DND-41 (cell line): ENCODE measurements around the gene ARMC7.

Experiments used
- ATAC-seq: fragments of 200-7000 bp; cut with Tn5 transposase; 3 replicates; pipeline ENCODE4 v1.9.1; 2021; ENCODE audit warnings: low read depth; ENCODE audit not compliant: insufficient read depth
- DNase-seq: peaks from one replicate; pipeline ENCODE4 v3.0.0-alpha.2; 2020
- H2AFZ ChIP-seq: 2 replicates; pipeline ENCODE4 v1.6.0; 2012; ENCODE audit warnings: low read depth, low read length
- H3K27ac ChIP-seq: 2 replicates; pipeline ENCODE4 v1.5.1; 2012; ENCODE audit warnings: low read length, inconsistent platforms
- H3K27me3 ChIP-seq: fragments of 200-600 bp; sonication (generic); 2 replicates; pipeline ENCODE4 v1.6.0; 2012; ENCODE audit warnings: low read length, mild to moderate bottlenecking, inconsistent platforms; ENCODE audit not compliant: insufficient read depth, poor library complexity
- H3K36me3 ChIP-seq: 2 replicates; pipeline ENCODE4 v1.5.1; 2012; ENCODE audit warnings: low read length, inconsistent platforms; ENCODE audit not compliant: insufficient read depth
- H3K4me1 ChIP-seq: 2 replicates; pipeline ENCODE4 v1.5.1; 2012; ENCODE audit warnings: mild to moderate bottlenecking, low read length; ENCODE audit not compliant: insufficient read depth
- H3K4me2 ChIP-seq: 2 replicates; pipeline ENCODE4 v1.6.0; 2012; ENCODE audit warnings: mild to moderate bottlenecking, moderate library complexity, low read length, inconsistent platforms; ENCODE audit not compliant: insufficient read depth
- H3K4me3 ChIP-seq, 2 experiments: fragments of 200-600 bp in 1 of 2; shearing (Covaris generic) in 1 of 2; 2 replicates each; pipeline ENCODE4 v1.5.1; 2012 to 2016; ENCODE audit warnings: inconsistent platforms in 2 of 2, low read length in 2 of 2, mild to moderate bottlenecking in 2 of 2, low read depth in 1 of 2, moderate library complexity in 1 of 2
- H3K79me2 ChIP-seq: 2 replicates; pipeline ENCODE4 v1.6.0; 2012; ENCODE audit warnings: low read length, inconsistent platforms; ENCODE audit not compliant: insufficient read depth
- H3K9ac ChIP-seq: 2 replicates; pipeline ENCODE4 v1.6.0; 2012; ENCODE audit warnings: low read depth, mild to moderate bottlenecking, inconsistent platforms, low read length, moderate library complexity
- H3K9me3 ChIP-seq: 2 replicates; pipeline ENCODE4 v1.5.1; 2012; ENCODE audit warnings: low read length, moderate library complexity, mild to moderate bottlenecking, inconsistent platforms; ENCODE audit not compliant: insufficient read depth, severe bottlenecking
- H4K20me1 ChIP-seq: 2 replicates; pipeline ENCODE4 v1.6.0; 2012; ENCODE audit warnings: low read length; ENCODE audit not compliant: insufficient read depth
- EZH2 ChIP-seq: IDR thresholded peaks from 3 replicates; pipeline ENCODE4 v1.6.1; 2012; ENCODE audit warnings: borderline replicate concordance, low read depth, mild to moderate bottlenecking, moderate library complexity, low read length, inconsistent platforms; ENCODE audit not compliant: severe bottlenecking
- TF ChIP-seq, protein P1 (sequence below): IDR thresholded peaks from 2 replicates; pipeline ENCODE4 v1.5.1; 2012; ENCODE audit warnings: borderline replicate concordance, low read length, moderate library complexity, mild to moderate bottlenecking; ENCODE audit not compliant: poor library complexity, severe bottlenecking; ENCODE audit errors: extremely low read depth

ARMC7 gene

DNA sequence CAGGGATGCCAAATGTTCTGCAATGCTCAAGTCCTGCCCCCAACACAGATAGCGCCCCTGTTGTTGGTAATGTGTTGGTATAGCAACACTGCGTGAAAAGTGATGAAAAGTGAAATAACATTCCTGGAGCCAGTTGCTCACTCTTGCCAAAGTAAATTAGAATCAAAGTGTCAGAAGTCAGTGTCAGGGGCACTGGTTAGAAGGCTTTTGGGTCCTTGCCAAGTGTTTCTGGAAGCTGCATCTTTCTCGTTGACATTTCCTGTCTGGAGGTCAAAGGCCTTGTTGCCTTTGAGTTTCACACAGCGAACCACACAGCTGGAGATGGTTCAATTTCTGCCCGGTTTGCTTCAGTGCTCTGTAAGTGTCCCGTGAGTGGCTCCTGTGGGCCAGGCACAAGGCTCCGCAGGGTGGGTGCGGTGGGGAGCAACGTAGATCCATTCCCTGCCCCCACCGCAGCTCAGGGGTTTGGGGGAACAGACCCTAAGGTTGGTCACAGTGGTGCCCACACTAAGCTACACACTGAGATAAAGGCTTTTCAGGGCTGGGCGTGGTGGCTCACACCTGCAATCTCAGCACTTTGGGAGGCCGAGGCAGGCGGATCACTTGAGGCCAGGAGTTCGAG, 25.6 kb upstream of the ARMC7 start:
- TF ChIP-seq, protein P1, sequence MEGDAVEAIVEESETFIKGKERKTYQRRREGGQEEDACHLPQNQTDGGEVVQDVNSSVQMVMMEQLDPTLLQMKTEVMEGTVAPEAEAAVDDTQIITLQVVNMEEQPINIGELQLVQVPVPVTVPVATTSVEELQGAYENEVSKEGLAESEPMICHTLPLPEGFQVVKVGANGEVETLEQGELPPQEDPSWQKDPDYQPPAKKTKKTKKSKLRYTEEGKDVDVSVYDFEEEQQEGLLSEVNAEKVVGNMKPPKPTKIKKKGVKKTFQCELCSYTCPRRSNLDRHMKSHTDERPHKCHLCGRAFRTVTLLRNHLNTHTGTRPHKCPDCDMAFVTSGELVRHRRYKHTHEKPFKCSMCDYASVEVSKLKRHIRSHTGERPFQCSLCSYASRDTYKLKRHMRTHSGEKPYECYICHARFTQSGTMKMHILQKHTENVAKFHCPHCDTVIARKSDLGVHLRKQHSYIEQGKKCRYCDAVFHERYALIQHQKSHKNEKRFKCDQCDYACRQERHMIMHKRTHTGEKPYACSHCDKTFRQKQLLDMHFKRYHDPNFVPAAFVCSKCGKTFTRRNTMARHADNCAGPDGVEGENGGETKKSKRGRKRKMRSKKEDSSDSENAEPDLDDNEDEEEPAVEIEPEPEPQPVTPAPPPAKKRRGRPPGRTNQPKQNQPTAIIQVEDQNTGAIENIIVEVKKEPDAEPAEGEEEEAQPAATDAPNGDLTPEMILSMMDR, result no peak
- TF ChIP-seq EZH2, result no peak
- H3K36me3 ChIP-seq, result no peaks in the 10 kb centered on the region
- peak; percentile 55 for ATAC-seq
- H3K27me3 ChIP-seq, result no peaks in the 10 kb centered on the region
- no peaks in the 10 kb centered on the region for H3K79me2 ChIP-seq
- no peaks in the 10 kb centered on the region for H4K20me1 ChIP-seq
- H3K4me2 ChIP-seq, result peak overlapping the region; percentile 41
- peak overlapping the region; percentile 53; the same call in 1 of the 2 replicates for H2AFZ ChIP-seq
- H3K9ac ChIP-seq, result no peak overlapping the region
- H3K4me1 ChIP-seq, result peaks cover 36% of the 10 kb centered on the region
- H3K9me3 ChIP-seq, result no peaks in the 10 kb centered on the region
- DNase-seq, result peak; percentile 73
- no peak overlapping the region for H3K4me3 ChIP-seq
- H3K27ac ChIP-seq, result peak overlapping the region; percentile 64

DNA sequence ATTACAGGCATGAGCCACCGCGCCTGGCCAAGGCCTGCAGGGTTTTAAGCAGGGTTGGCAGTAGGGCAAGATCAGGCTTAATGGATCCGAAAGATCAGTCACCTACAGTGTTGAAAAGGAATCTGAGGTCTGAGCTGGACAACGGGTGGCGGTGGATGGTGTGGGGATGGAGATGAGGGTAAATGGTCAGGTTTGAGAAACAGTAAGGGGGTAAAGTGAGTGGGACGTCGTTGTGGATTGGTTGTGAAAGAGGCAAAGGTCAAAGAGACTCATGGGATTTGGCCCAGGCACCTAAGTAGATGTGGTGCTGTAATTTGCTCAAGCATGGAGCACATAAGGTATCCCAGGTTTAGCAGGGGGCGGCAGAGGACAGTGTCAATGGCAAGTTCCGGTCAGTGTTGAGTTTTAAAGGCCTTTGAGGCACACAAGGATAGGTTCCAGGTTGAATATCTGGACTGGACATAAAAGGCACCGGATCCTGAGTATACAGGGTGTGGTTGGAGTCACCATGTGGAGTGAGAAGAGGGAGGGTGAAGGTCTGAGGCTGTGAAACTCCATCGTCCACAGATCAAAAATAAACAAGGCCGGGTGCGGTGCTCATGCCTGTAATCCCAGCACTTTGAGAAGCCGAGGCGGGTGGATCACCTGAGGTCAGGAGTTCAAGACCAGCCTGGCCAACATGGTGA, 23.1 kb upstream of the ARMC7 start:
- no peak for ATAC-seq
- TF ChIP-seq, protein P1, result no peak
- TF ChIP-seq EZH2, result no peak
- H3K4me2 ChIP-seq, result peak overlapping the region; percentile 69
- no peak overlapping the region; a peak in 1 of 4 replicates for H3K4me3 ChIP-seq
- H3K4me1 ChIP-seq, result peaks cover 37% of the 10 kb centered on the region
- no peaks in the 10 kb centered on the region for H4K20me1 ChIP-seq
- no peak overlapping the region for H3K27ac ChIP-seq
- no peaks in the 10 kb centered on the region for H3K36me3 ChIP-seq
- peak overlapping the region; percentile 76; the same call in 1 of the 2 replicates for H3K9ac ChIP-seq
- H3K79me2 ChIP-seq, result no peaks in the 10 kb centered on the region
- no peaks in the 10 kb centered on the region for H3K27me3 ChIP-seq
- DNase-seq, result no peak
- H2AFZ ChIP-seq, result no peak overlapping the region
- H3K9me3 ChIP-seq, result no peaks in the 10 kb centered on the region

DNA sequence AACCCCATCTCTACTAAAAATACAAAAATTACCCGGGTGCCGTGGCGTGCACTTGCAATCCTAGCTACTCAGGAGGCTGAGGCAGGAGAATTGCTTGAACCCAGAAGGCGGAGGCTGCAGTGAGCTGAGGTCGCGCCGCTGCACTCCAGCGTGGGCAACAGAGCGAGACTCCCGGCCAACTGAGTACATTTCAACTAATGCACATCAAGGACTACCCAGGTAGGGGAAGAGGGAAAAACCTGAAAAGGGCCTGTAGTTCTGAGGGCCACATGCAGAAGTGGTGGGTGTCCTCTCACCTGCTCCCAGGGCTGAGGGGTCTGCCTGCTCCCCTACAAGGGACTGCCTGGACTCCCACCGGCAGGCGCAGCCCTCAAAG, 22.6 kb upstream of the ARMC7 start:
- H2AFZ ChIP-seq, result peak overlapping the region; percentile 83
- H3K36me3 ChIP-seq, result no peaks in the 10 kb centered on the region
- H3K27ac ChIP-seq, result peak overlapping the region; percentile 80
- H3K4me2 ChIP-seq, result peak overlapping the region; percentile 69
- H3K9me3 ChIP-seq, result no peaks in the 10 kb centered on the region
- peak overlapping the region; percentile 39 to 68; a peak in 3 of 4 replicates for H3K4me3 ChIP-seq
- H3K27me3 ChIP-seq, result no peaks in the 10 kb centered on the region
- no peak for TF ChIP-seq EZH2
- TF ChIP-seq, protein P1, result no peak
- ATAC-seq, result no peak; the same call in 2 of the 3 replicates
- peaks cover 37% of the 10 kb centered on the region for H3K4me1 ChIP-seq
- H3K9ac ChIP-seq, result peak overlapping the region; percentile 76
- no peak for DNase-seq
- H4K20me1 ChIP-seq, result no peaks in the 10 kb centered on the region
- no peaks in the 10 kb centered on the region for H3K79me2 ChIP-seq
